H9 (cell line): ENCODE results near the gene NHP2. TPM values are rescaled to one million over a fixed set of nuclear protein-coding genes. Genes with fewer than 3 reads are reported as not detected.
A peak's percentile ranks its signal among the peaks of the same experiment; 100 is the strongest.

ENCODE experiments used
- DNase-seq: peaks from one replicate; pipeline ENCODE4 v3.0.0-alpha.2; 2017
- H2AFZ ChIP-seq: one replicate; pipeline ENCODE4 v1.6.1; 2013; ENCODE audit warnings: mild to moderate bottlenecking, low read length, control low read depth, moderate library complexity
- H2AK5ac ChIP-seq: 2 replicates; pipeline ENCODE4 v1.6.1; 2013; ENCODE audit warnings: low read length, control low read depth, mixed read lengths; ENCODE audit not compliant: insufficient read length
- H2BK120ac ChIP-seq: one replicate; pipeline ENCODE4 v1.6.1; 2013; ENCODE audit warnings: low read depth, mild to moderate bottlenecking, low read length, control low read depth, inconsistent platforms; ENCODE audit not compliant: poor library complexity, severe bottlenecking
- H2BK12ac ChIP-seq: 2 replicates; pipeline ENCODE4 v1.6.1; 2013; ENCODE audit warnings: low read length, control low read depth, mixed read lengths, low read depth; ENCODE audit not compliant: insufficient read length
- H2BK15ac ChIP-seq: 2 replicates; pipeline ENCODE4 v1.6.1; 2013; ENCODE audit warnings: low read depth, low read length, control low read depth
- H2BK20ac ChIP-seq: one replicate; pipeline ENCODE4 v1.6.1; 2013; ENCODE audit warnings: low read depth, mild to moderate bottlenecking, low read length, control low read depth, inconsistent platforms; ENCODE audit not compliant: poor library complexity, severe bottlenecking
- H2BK5ac ChIP-seq: 2 replicates; pipeline ENCODE4 v1.6.1; 2013; ENCODE audit warnings: low read length, control low read depth, mixed read lengths; ENCODE audit not compliant: insufficient read length
- H3K14ac ChIP-seq: 2 replicates; pipeline ENCODE4 v1.6.1; 2013; ENCODE audit warnings: low read length, control low read depth; ENCODE audit not compliant: insufficient read depth
- H3K18ac ChIP-seq: 2 replicates; pipeline ENCODE4 v1.6.1; 2013; ENCODE audit warnings: low read depth, mild to moderate bottlenecking, mixed read lengths, low read length, control low read depth; ENCODE audit not compliant: insufficient read length
- H3K23ac ChIP-seq: 2 replicates; pipeline ENCODE4 v1.6.1; 2013; ENCODE audit warnings: low read length, control low read depth, mixed read lengths, low read depth; ENCODE audit not compliant: insufficient read length
- H3K23me2 ChIP-seq: 2 replicates; pipeline ENCODE4 v1.6.1; 2013; ENCODE audit warnings: low read depth, mild to moderate bottlenecking, mixed read lengths, low read length, control low read depth; ENCODE audit not compliant: insufficient read length, poor library complexity, severe bottlenecking
- H3K27ac ChIP-seq: 2 replicates; pipeline ENCODE4 v1.5.1; 2013; ENCODE audit warnings: low read length, control low read depth, mixed read lengths, low read depth; ENCODE audit not compliant: insufficient read length
- H3K27me3 ChIP-seq: 2 replicates; pipeline ENCODE4 v1.6.1; 2013; ENCODE audit warnings: low read length, control low read depth, inconsistent platforms; ENCODE audit not compliant: insufficient read depth
- H3K4ac ChIP-seq: 2 replicates; pipeline ENCODE4 v1.6.1; 2013; ENCODE audit warnings: low read depth, mild to moderate bottlenecking, control low read depth, inconsistent platforms, low read length, moderate library complexity
- H3K4me1 ChIP-seq: 2 replicates; pipeline ENCODE4 v1.6.1; 2013; ENCODE audit warnings: low read length, control low read depth, inconsistent platforms; ENCODE audit not compliant: insufficient read depth
- H3K4me2 ChIP-seq: 2 replicates; pipeline ENCODE4 v1.6.1; 2013; ENCODE audit warnings: low read length, control low read depth, mixed read lengths; ENCODE audit not compliant: insufficient read length, insufficient read depth
- H3K56ac ChIP-seq: 2 replicates; pipeline ENCODE4 v1.6.1; 2013; ENCODE audit warnings: low read depth, mild to moderate bottlenecking, mixed read lengths, low read length, control low read depth; ENCODE audit not compliant: insufficient read length
- H3K79me1 ChIP-seq: 2 replicates; pipeline ENCODE4 v1.6.1; 2013; ENCODE audit warnings: low read depth, mild to moderate bottlenecking, moderate library complexity, low read length, control low read depth, inconsistent platforms; ENCODE audit not compliant: insufficient read depth, poor library complexity, severe bottlenecking
- H3K79me2 ChIP-seq: 2 replicates; pipeline ENCODE4 v1.6.1; 2013; ENCODE audit warnings: low read length, control low read depth, inconsistent platforms; ENCODE audit not compliant: insufficient read depth
- H3K9ac ChIP-seq: 2 replicates; pipeline ENCODE4 v1.6.1; 2013; ENCODE audit warnings: low read length, control low read depth, mixed read lengths; ENCODE audit not compliant: insufficient read length; ENCODE audit errors: extremely low read depth
- H3K9me3 ChIP-seq: one replicate; pipeline ENCODE4 v1.6.1; 2013; ENCODE audit warnings: low read depth, low read length, inconsistent platforms; ENCODE audit not compliant: control insufficient read depth
- H3T11ph ChIP-seq: one replicate; pipeline ENCODE4 v1.6.1; 2013; ENCODE audit warnings: mild to moderate bottlenecking, low read length, control low read depth, inconsistent platforms
- H4K20me1 ChIP-seq: one replicate; pipeline ENCODE4 v1.6.1; 2013; ENCODE audit not compliant: control insufficient read depth, insufficient read length, insufficient read depth
- H4K5ac ChIP-seq: 2 replicates; pipeline ENCODE4 v1.6.1; 2013; ENCODE audit warnings: low read depth, mild to moderate bottlenecking, mixed read lengths, low read length, control low read depth; ENCODE audit not compliant: insufficient read length
- H4K8ac ChIP-seq: replicated peaks from 2 replicates; pipeline ENCODE4 v1.6.1; 2013; ENCODE audit warnings: low read length, control low read depth, mixed read lengths, low read depth; ENCODE audit not compliant: insufficient read length
- H4K91ac ChIP-seq: 2 replicates; pipeline ENCODE4 v1.6.1; 2013; ENCODE audit warnings: low read depth, mild to moderate bottlenecking, moderate library complexity, mixed read lengths, low read length, control low read depth; ENCODE audit not compliant: insufficient read length
- H3K27ac Mint-ChIP-seq, 3 experiments: 2 replicates in 2 of 3; 3 replicates in 1 of 3; pipeline ENCODE4 v1.8.0; 2020 to 2021; ENCODE audit warnings: mixed read lengths in 3 of 3, mild to moderate bottlenecking in 1 of 3, moderate library complexity in 1 of 3
- H3K27me3 Mint-ChIP-seq: 2 replicates; pipeline ENCODE4 v1.8.0; 2021; ENCODE audit warnings: low read depth, mild to moderate bottlenecking, moderate library complexity, mixed read lengths
- H3K36me3 Mint-ChIP-seq, 3 experiments: 2 replicates in 2 of 3; 3 replicates in 1 of 3; pipeline ENCODE4 v1.8.0; 2020 to 2021; ENCODE audit warnings: low read depth in 3 of 3, mixed read lengths in 3 of 3; ENCODE audit not compliant: insufficient read depth in 1 of 3
- H3K4me1 Mint-ChIP-seq, 2 experiments: 2 replicates each; pipeline ENCODE4 v1.8.0; 2020; ENCODE audit warnings: mixed read lengths in 2 of 2
- H3K4me3 Mint-ChIP-seq, 2 experiments: 2 replicates in 1 of 2; 3 replicates in 1 of 2; pipeline ENCODE4 v1.8.0; 2020 to 2021; ENCODE audit warnings: mild to moderate bottlenecking in 2 of 2, mixed read lengths in 2 of 2, moderate library complexity in 1 of 2
- H3K9me3 Mint-ChIP-seq, 2 experiments: 2 replicates in 1 of 2; 3 replicates in 1 of 2; pipeline ENCODE4 v1.8.0; 2020; ENCODE audit warnings: mild to moderate bottlenecking in 2 of 2, mixed read lengths in 2 of 2, moderate library complexity in 1 of 2
- WGBS: extraction: QIAGEN DNeasy Blood & Tissue Kit; methylation state at CpG from one replicate; pipeline ENCODE4 v1.1.7; 2013; ENCODE audit warnings: missing lambda C conversion rate, low lambda C conversion rate, mixed read lengths; ENCODE audit not compliant: insufficient read length; ENCODE audit errors: extremely low coverage; 5-methylcytosine and 5-hydroxymethylcytosine counted together
- total RNA-seq: library from RNA; stranded (reverse); gene quantifications from 2 replicates; pipeline ENCODE4 v1.2.1, GENCODE V29; 2021
- TF ChIP-seq, protein P1 (sequence below): fragments of 200-600 bp; sonication (generic); conservative IDR thresholded peaks from 3 replicates; pipeline ENCODE4 v1.8.0; 2021; ENCODE audit warnings: antibody characterized with exemption, mild to moderate bottlenecking

NHP2 gene
- total RNA-seq, 1 experiment from 2014 or later, result 232 TPM

DNA sequence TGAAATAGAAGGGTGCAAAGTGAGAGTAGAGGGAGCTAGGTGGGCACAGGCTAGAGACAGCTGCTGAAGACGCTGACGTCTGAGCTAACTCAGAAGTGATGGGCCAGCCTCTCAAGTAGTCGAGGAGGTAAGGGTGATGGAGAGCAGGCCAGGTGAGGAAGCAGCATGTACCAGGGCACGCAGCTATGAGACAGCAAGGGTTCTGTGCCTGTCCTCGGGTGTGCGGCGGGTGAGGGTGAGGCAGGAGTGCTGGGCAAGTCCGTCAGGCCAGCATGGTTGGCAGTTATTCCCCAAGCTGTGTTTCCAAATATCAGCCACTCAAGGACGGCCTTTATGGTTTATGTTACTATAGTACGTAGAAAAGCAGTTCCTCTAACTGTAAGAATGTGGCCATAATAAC is 16.7 kb downstream of the NHP2 start:
- Histone ChIP-seq H2BK15ac (no peak overlapping the region), H3K4me2 (no peak overlapping the region), H2AFZ (no peak overlapping the region), H3K9ac (no peak overlapping the region), H2AK5ac (no peak overlapping the region), H3K4ac (no peak overlapping the region), H4K91ac (no peak overlapping the region), H3T11ph (no peak overlapping the region), H3K23me2 (no peaks in the 10 kb centered on the region), H3K56ac (no peak overlapping the region), H2BK120ac (no peak overlapping the region), H3K27me3 (no peaks in the 10 kb centered on the region; the same call in 1 of the 2 replicates), H4K5ac (no peak overlapping the region), H2BK12ac (no peak overlapping the region), H2BK5ac (no peak overlapping the region), H3K14ac (no peak overlapping the region; the same call in 1 of the 2 replicates), H3K18ac (no peak overlapping the region), H3K9me3 (no peaks in the 10 kb centered on the region), H3K4me1 (no peaks in the 10 kb centered on the region), H3K23ac (no peak overlapping the region), H2BK20ac (no peak overlapping the region), H4K20me1 (no peaks in the 10 kb centered on the region), H3K27ac (no peak overlapping the region), H3K79me2 (peaks cover 10% of the 10 kb centered on the region; the same call in 1 of the 2 replicates), H3K79me1 (peaks cover 5% of the 10 kb centered on the region), H4K8ac (no peak overlapping the region)
- Mint-ChIP-seq H3K4me3 (no peak overlapping the region), H3K27ac (peak overlapping the region in 2 of 3 experiments; percentile 23 to 62; a peak in 4 of 7 replicates), H3K9me3 (no peaks in the 10 kb centered on the region), H3K36me3 (peaks cover 38 to 72% (median 69%) of the 10 kb centered on the region in 3 experiments), H3K27me3 (no peaks in the 10 kb centered on the region), H3K4me1 (peaks cover 8 to 12% of the 10 kb centered on the region in 2 experiments; a peak in 3 of 4 replicates)
- no peak for DNase-seq
- no CpG with 5 or more reads among the region's 10 CpGs for WGBS
- TF ChIP-seq, protein P1, sequence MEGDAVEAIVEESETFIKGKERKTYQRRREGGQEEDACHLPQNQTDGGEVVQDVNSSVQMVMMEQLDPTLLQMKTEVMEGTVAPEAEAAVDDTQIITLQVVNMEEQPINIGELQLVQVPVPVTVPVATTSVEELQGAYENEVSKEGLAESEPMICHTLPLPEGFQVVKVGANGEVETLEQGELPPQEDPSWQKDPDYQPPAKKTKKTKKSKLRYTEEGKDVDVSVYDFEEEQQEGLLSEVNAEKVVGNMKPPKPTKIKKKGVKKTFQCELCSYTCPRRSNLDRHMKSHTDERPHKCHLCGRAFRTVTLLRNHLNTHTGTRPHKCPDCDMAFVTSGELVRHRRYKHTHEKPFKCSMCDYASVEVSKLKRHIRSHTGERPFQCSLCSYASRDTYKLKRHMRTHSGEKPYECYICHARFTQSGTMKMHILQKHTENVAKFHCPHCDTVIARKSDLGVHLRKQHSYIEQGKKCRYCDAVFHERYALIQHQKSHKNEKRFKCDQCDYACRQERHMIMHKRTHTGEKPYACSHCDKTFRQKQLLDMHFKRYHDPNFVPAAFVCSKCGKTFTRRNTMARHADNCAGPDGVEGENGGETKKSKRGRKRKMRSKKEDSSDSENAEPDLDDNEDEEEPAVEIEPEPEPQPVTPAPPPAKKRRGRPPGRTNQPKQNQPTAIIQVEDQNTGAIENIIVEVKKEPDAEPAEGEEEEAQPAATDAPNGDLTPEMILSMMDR, result no peak
